ENCODE measurements around the gene CASS4. TPM values are rescaled to one million over a fixed set of nuclear protein-coding genes. Genes with fewer than 3 reads are reported as not detected.

Gene CASS4
- total and polyA plus RNA-seq, 4 donors: 0.26 to 1.6 (median 1.1) TPM

DNA sequence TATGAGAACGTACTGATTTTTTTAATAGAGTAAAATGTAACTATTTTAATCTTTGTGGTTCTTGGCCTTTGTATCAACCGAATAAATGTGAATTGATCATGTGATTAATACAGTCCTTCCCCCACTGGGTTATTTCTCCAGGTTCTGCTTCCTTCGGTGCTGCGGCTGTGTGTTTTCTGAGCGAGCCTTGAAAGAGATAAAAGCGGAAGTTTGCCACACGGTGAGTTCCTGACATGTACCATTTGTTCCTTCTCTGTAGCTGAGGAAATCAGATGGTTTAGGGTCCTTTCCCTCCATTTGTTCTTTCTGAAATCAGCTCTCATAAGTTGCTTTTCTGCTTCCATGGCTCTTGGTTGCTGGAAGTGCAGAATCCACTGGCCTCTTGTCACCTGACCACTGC lies 71.9 kb downstream of the CASS4 start:
- Histone ChIP-seq H3K27ac (ENCODE audit: low read depth in 1 of 2, low read length in 2 of 2) (peak overlapping the region in 1 of 2 donors; percentile 30), H3K9me3 (ENCODE audit: control insufficient read depth in 4 of 4, low read length in 3 of 4) (no peaks in the 10 kb centered on the region), H3K4me3 (ENCODE audit: low read depth in 1 of 3, low read length in 3 of 3) (no peak overlapping the region), H3K4me1 (ENCODE audit: control insufficient read depth in 4 of 4, insufficient read depth in 4 of 4, low read length in 3 of 4) (no peaks in the 10 kb centered on the region), H3K27me3 (ENCODE audit: control insufficient read depth in 4 of 4, insufficient read depth in 4 of 4, low read length in 3 of 4) (no peaks in the 10 kb centered on the region), H3K36me3 (ENCODE audit: control insufficient read depth in 4 of 4, insufficient read depth in 3 of 4, low read depth in 1 of 4, low read length in 3 of 4) (peaks cover 18 to 62% (median 44%) of the 10 kb centered on the region in 4 donors), H3K9ac (ENCODE audit: low read depth in 1 of 2, low read length in 2 of 2) (no peak overlapping the region)
- TF ChIP-seq NR2F2 (IDR thresholded peaks at IDR 0.05) (no peak), SP1 (IDR thresholded peaks at IDR 0.05) (no peak), FOXA1 (IDR thresholded peaks at IDR 0.05) (no peak), JUND (IDR thresholded peaks at IDR 0.05) (no peak), GABPA (IDR thresholded peaks at IDR 0.05 in 1 of 2, conservative IDR thresholded peaks at IDR 0.05 in 1 of 2) (no peak), EGR1 (IDR thresholded peaks at IDR 0.05; ENCODE audit: low read depth in 2 of 2) (no peak), RAD21 (IDR thresholded peaks at IDR 0.05) (no peak), RXRA (IDR thresholded peaks at IDR 0.05) (no peak)
- TF ChIP-seq, protein P1, sequence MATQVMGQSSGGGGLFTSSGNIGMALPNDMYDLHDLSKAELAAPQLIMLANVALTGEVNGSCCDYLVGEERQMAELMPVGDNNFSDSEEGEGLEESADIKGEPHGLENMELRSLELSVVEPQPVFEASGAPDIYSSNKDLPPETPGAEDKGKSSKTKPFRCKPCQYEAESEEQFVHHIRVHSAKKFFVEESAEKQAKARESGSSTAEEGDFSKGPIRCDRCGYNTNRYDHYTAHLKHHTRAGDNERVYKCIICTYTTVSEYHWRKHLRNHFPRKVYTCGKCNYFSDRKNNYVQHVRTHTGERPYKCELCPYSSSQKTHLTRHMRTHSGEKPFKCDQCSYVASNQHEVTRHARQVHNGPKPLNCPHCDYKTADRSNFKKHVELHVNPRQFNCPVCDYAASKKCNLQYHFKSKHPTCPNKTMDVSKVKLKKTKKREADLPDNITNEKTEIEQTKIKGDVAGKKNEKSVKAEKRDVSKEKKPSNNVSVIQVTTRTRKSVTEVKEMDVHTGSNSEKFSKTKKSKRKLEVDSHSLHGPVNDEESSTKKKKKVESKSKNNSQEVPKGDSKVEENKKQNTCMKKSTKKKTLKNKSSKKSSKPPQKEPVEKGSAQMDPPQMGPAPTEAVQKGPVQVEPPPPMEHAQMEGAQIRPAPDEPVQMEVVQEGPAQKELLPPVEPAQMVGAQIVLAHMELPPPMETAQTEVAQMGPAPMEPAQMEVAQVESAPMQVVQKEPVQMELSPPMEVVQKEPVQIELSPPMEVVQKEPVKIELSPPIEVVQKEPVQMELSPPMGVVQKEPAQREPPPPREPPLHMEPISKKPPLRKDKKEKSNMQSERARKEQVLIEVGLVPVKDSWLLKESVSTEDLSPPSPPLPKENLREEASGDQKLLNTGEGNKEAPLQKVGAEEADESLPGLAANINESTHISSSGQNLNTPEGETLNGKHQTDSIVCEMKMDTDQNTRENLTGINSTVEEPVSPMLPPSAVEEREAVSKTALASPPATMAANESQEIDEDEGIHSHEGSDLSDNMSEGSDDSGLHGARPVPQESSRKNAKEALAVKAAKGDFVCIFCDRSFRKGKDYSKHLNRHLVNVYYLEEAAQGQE (IDR thresholded peaks at IDR 0.05): no peak
- TF ChIP-seq, protein P2, sequence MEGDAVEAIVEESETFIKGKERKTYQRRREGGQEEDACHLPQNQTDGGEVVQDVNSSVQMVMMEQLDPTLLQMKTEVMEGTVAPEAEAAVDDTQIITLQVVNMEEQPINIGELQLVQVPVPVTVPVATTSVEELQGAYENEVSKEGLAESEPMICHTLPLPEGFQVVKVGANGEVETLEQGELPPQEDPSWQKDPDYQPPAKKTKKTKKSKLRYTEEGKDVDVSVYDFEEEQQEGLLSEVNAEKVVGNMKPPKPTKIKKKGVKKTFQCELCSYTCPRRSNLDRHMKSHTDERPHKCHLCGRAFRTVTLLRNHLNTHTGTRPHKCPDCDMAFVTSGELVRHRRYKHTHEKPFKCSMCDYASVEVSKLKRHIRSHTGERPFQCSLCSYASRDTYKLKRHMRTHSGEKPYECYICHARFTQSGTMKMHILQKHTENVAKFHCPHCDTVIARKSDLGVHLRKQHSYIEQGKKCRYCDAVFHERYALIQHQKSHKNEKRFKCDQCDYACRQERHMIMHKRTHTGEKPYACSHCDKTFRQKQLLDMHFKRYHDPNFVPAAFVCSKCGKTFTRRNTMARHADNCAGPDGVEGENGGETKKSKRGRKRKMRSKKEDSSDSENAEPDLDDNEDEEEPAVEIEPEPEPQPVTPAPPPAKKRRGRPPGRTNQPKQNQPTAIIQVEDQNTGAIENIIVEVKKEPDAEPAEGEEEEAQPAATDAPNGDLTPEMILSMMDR (IDR thresholded peaks at IDR 0.05; ENCODE audit: low read depth, low read length, missing input control): no peak
- 81% methylated on average over 7 of the region's 7 CpGs for WGBS
- no peak for DNase-seq (ENCODE audit: low spot score)

DNA sequence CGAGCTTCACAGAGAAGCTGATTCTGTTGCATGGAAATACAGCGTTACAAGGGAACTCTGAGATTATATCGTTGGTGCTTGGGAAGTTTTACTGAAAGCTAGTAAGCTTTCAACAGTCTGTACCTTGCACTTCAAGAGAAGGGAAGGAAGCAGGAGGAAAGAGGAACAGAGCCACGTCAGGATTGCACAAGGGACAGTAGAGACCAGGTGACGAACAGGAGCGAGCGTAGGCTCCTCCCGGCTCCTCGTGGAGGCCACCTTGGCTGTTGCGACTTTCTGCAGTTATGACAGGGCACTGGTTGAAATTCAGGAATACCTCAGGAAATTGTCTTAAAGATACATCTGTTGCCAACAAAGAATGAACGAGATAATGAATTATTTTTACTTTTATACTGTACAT lies 75.2 kb downstream of the CASS4 start:
- no peak overlapping the region for H3K9ac ChIP-seq (ENCODE audit: low read depth in 1 of 2, low read length in 2 of 2)
- H3K4me1 ChIP-seq (ENCODE audit: control insufficient read depth in 4 of 4, insufficient read depth in 4 of 4, low read length in 3 of 4): no peaks in the 10 kb centered on the region
- no peak overlapping the region for H3K4me3 ChIP-seq (ENCODE audit: low read depth in 1 of 3, low read length in 3 of 3)
- 82% methylated on average over 11 of the region's 11 CpGs for WGBS
- TF ChIP-seq SP1 (IDR thresholded peaks at IDR 0.05) (no peak), GABPA (IDR thresholded peaks at IDR 0.05 in 1 of 2, conservative IDR thresholded peaks at IDR 0.05 in 1 of 2) (no peak), HNF4A (conservative IDR thresholded peaks at IDR 0.05) (no peak), TAF1 (conservative IDR thresholded peaks at IDR 0.05) (no peak), JUND (IDR thresholded peaks at IDR 0.05) (no peak)
- TF ChIP-seq, protein P2 (IDR thresholded peaks at IDR 0.05; ENCODE audit: low read depth, low read length, missing input control): no peak
- TF ChIP-seq, protein P1 (IDR thresholded peaks at IDR 0.05): no peak
- TF ChIP-seq, protein P3, sequence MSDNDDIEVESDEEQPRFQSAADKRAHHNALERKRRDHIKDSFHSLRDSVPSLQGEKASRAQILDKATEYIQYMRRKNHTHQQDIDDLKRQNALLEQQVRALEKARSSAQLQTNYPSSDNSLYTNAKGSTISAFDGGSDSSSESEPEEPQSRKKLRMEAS (IDR thresholded peaks at IDR 0.05): no peak
- H3K27me3 ChIP-seq (ENCODE audit: control insufficient read depth in 4 of 4, insufficient read depth in 4 of 4, low read length in 3 of 4): no peaks in the 10 kb centered on the region
- no peak for DNase-seq (ENCODE audit: low spot score)
- no peaks in the 10 kb centered on the region for H3K9me3 ChIP-seq (ENCODE audit: control insufficient read depth in 4 of 4, low read length in 3 of 4)
- H3K27ac ChIP-seq (ENCODE audit: low read depth in 1 of 2, low read length in 2 of 2): peak overlapping the region; percentile 4 to 13
- H3K36me3 ChIP-seq (ENCODE audit: control insufficient read depth in 4 of 4, insufficient read depth in 3 of 4, low read depth in 1 of 4, low read length in 3 of 4): peaks cover 12 to 58% (median 38%) of the 10 kb centered on the region in 4 donors
